HG03378 (cell line): Measurements from ENCODE around the gene CXCL1.
"Not testable (repeated sequence)": the region's sequence is repeated elsewhere in the genome, so short reads cannot be mapped to it uniquely, and the experiment has no call there.

Experiments
- ATAC-seq: cut with Tn5 transposase; IDR thresholded peaks from one replicate; pipeline ENCODE4 v1.9.1; 2021; ENCODE audit warnings: mild to moderate bottlenecking, moderate library complexity; ENCODE audit not compliant: unreplicated experiment

The CXCL1 gene

DNA sequence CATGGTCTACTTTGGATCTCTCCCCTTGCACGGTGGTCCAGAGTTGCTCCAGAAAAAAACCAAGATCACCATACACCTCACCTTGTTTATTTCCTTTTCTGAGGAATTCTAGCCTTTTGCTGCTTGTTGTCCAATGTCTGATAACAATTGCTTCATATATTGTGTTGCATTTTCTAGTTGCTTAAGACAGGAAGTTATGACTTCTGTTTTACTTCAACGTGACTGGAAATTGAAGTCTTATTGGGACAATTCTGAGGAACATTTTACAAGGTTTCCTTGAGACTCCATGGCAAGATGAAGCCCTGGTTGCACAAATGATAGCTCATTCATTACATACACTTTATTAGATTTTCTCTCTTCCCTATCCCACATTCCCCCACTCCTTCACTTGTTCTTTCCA, 5.2 kb downstream of the CXCL1 start:
- ATAC-seq, result no peak

DNA sequence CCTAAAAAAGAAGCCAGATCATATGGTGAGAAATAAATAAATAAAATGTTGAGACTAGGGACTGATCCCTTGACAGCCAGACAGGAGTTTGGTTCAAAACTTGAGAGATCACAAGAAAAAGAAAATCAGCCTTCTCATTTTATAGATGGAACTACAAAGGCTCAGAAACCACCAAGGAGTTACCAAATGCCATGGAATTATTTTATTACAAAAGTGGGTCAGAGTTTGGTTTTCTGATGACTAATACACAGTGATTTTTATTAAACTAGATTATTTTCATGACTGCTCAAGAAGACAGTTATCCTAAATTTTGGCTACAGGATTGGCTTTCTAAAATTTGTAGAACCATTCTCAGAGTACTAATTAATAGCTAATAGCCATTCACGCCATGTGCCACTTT, 6.2 kb downstream of the CXCL1 start:
- ATAC-seq, result no peak

DNA sequence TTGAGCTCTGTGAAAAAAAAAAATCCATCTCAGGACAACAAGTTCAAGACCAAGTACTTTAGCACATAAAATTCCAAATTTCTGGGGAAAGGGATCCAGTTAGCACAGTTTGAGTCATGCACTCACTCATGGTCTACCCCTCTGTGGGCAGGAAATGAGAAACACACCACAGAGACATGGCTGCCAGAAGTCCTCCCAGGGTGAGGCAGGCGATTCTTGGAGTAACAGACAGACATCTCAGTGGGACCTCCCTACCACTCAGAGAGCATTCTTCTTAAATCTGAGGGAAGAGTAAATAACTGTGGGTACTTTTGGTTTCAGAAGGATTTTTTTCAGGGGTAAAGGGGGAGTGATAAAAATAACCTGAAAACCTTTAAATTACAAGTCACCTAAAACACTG, 14.1 kb downstream of the CXCL1 start:
- ATAC-seq, result no peak

DNA sequence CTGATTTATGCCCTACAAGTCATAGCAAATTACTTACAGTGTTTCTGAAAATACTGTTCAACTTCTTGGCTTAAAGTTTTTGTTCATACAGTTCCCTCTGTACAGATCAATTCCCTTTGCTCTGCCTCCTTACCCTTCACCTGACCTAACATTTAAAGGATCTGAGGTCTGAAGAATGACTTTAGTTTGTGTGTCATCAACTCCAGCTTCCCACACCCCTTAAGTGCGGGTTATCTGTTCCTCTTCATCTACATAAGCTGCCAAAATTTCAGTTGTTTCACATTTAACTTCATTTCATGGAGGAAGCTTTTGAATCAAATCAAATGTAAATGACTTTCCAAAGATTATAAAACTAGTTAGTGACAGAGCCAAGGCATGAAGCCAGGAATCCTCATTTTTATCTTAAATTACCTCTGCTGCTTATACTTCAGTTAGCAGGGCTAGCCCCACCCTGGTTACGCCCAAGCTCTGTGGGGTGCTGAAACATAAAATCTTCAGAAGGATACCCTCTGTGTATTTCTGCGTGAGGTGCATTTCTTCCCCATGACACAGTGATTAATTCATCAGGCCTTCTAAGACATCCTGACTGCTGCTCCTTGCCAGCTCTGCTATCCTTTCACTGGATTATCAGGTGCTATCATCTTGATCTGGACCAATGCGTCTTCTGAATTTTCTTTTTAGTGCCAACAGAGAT, 16.5 kb downstream of the CXCL1 start:
- no peak for ATAC-seq

DNA sequence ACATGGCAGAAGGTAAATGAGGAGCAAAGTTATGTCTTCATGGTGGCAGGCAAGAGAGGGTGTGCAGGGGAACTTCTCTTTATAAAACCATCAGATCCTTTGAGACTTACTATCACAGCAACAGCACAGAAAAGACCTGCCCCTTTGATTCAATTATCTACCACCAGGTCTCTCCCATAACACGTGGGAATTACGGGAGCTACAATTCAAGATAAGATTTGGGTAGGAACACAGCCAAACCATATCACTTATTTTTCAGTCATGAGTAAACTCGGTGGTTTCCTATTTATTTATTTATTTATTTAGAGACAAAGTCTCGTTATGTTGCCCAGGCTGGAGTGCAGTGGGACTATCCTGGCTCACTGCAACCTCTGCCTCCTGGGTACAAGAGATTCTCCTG, 22.1 kb downstream of the CXCL1 start:
- no peak for ATAC-seq

DNA sequence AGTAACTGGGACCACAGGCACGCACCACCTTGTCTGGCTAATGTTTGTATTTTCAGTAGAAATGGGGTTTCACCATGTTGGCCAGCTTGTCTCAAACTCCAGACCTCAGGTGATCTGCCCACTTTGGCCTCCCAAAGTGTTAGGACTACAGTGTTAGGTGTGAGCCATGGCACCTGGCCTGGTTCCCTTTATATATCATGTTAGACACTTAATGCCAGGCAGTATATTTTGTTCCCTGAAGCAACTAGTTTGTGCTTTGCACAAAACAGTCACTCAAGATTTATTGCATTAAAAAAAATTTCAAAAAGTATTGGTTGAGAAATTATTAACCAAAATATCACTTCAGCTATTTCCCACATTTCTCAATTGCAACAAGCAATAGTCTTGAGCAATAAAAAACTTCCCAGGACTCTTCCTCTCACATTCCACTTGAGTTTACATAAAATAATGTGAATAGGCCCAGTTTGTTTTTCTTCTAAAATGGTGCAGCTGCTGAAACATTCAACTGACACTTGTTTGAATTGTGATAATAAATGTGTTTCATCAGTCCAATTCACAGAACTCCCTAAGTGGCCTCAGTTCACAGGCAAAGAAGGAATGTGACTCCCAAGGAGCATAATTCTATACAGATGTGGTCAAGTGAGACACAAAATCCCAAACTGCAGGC, 22.7 kb downstream of the CXCL1 start:
- no peak for ATAC-seq

DNA sequence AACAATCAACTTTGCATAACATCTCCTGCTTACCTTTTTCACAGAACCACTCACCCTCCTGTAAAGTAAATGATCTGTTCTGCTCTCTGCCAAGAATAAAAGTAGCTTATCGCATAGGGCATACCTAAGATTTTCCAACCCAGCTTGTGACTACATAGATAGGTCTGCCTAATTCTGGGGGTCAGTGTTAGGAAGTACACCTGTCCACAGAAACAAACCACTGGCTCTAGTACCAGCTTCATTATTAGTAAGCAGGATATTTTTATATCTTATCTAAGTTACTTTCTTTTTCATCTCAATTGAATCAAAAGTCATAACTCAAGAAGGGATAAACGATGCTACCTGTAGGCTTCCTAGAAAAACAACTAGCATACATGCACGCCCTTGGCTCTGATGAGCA, 23.8 kb downstream of the CXCL1 start:
- ATAC-seq, result no peak

DNA sequence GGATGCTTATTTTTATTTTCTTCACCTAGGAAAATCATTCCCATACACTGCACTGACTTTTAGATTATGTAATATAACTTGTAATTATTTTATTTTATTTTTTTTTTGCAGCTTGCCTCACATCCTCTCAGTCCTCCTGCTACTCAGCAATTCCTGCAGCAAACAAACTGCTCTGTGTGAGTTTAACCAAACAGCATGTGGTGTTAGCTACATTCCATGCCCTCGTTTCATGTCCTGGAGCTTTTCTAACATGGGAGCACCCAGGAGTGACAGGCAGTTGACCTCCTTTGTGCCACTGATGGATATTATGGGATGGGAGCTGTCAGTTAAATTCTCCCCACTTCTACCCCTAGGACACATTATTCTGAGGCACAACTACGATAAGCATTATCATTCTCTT, 24.8 kb downstream of the CXCL1 start:
- no peak for ATAC-seq

DNA sequence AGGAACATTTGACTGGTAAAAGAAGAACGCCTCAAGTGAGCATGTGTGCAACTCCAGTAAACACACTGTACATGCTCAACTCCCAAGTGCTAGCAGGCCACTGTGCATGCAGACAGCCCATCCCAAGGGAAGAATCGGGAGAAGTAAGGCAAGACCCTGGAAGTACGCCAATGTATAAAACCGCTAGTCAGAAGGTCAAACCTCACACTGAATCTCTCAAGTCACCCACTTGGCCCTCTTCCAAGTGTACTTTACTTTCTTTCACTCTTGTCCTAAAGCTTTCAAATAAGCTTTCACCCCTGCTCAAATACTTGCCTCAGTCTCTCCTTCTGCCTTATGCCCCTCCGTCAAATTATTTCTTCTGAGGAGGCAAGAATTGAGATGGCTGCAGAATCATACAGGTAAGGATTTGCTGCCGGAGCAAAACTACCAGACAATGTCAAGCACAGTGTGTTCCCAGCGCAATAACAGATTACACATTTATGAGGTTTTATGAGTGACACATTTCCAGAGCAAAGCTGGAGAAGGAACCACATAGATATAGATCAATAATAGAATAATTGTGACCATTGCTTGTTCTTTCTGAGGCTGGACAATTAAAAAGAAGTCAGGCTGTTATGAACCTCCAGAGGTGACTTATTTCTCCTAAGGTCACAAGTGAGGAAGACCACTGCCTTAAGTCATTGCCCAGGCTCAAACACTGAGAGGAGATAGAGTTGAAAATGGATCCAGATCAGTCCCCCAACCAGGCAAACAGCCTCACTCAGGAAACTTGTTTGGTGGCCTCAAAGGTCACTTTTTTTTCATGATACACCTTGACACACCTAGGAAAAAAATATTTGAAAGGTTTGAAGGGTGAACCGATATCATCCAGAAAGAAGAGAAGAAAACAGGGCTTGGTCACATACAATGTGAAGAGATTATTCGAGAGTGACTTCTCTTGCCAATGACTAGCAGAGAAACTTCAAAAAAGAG, 26.3 kb downstream of the CXCL1 start:
- ATAC-seq, result no peak

DNA sequence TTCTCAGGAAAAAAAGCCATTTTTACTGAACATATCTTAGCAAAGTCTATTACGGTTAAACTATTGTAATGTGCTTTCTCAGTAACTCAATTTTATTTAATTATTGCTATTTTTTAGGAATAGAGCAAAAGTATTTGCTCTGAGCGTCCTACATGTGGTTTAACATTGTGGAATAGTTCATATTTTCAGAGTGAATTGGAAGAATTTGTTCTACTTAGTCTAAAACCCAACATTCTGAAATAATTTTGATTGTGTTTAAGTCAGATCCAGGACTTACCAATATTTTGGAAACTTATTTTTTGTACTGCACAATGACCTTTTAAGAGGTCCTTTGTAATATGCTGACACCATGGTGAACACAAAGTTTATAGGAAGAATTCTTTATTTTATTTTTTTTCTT, 27.2 kb downstream of the CXCL1 start:
- no peak for ATAC-seq

DNA sequence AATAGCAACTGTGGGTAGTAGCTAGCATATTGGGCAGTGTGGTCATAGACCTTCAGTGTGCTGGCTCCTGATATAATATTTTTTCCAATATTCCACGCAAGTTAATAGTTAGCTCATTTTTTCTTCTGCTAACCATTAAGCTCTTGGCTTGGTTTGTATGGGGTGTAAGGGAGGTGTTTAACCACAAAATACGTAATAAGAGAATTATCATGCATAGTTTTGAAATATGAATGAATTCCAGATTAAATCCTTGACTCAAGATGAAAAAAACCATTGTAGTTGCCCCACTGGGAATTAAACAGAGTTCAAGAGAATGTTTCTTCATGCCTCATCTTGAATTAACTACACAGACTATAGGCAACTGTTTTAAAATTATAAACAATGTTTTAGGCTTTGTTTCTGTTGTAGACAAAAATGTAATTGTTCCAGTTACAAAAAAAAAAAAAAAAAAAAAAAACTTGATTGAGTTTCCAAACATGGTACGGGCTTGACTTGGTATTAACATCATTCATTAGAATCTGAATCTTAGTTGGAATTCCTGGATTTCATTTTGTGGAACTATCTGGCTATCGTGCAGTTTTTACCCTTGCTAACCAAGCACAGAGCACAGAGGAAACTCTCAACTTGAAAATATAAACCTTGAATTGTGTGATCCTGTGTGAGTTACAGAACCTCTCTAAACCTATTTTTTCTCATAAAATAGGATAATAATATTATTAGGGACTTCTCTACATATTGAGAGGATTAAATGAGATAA, 28.4 kb downstream of the CXCL1 start:
- no peak for ATAC-seq

DNA sequence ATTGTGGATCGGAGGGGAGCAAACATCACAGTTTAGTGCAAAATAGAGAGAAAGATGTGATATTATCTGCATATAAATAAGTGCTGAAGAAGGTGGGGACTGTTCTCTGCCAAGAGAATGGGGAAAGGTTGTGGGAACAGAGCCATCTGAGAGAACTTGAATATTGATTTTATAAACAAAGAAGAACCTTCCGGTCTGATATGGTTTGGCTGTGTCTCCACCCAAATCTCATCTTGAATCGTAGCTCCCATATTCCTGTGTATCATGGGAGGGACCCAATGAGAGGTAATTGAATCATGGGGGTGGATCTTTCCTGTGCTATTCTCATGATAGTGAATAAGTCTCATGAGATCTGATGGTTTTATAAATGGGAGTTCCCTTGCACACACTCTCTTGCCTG, 30.1 kb downstream of the CXCL1 start:
- not testable (repeated sequence) for ATAC-seq

DNA sequence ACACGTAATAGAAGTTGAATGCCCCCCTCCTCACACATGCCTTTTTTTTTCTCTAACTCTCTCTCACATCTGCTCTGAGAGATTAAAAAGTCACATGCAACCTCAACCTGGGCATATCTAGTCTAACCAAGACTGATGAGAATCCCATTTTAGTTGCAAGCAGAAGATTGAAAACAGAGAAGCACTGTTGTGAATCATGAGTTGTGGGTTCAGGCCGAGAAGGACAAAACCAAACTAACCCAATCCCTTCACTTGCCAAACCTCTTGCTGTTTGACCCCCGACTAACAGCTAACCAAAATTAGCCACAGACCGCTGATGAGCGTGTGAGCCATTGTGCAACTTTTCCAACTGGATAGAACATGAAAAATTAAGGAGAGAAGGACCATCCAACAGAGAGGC, 31.8 kb downstream of the CXCL1 start:
- no peak for ATAC-seq

DNA sequence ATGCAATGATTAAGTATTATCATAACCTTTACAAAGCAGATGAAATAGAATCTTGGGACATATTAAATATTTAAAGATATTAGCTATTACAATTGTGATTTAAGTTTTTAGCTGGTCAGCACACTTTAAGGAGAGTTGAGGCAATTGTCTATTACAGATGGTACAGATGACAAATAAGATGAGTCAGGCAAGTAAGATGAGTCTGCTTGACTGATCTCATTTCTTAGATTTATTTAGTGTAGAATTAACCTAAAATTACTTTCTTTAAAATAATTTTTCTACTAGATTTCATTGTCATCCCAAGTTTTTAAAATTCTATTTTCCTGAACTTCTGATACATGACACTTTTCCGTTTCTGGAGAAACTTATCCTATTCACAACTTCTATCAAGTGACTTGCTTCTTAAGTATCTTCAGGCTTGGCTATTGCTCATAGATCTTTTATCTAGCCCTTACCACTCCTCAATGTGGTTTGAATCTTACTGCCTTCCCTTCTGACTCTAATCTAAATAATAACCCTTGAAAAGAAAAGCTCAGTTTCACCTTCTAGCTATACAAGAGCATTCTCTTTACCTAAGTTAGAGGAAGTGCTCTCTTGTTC, 32.9 kb downstream of the CXCL1 start:
- ATAC-seq, result no peak

DNA sequence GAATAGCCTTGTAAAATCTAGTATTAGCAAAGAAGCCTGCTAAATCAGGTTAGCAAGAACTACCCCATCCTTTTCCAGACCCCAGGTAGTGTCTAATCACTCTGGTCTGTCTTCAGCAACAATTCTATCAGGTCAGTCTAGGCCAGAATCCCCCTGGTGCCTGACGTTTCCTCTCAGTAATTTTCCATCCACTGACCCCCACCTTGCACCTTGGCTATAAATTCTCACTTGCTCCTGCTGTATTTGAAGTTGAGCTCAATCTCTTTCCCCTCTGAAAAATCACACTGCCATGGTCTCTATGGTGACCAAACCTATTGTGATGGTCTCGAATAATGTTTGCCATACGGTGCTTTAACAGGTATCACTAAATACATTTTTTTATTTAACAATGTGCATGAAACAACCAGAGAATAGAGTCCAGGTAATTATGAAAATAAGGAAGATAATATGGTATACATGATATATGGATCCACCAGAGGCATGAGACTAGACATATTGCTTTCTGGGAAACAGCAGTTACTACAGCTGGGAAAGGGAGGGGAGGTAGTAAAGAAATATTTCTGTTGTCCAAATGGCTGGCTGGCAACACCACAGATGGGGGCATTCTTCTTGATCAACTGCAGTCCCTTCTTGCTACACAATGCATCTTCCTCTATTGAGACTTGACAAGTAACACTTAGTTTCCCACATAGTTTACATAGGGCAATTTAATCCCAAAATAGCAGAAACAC, 33.8 kb downstream of the CXCL1 start:
- ATAC-seq, result no peak

DNA sequence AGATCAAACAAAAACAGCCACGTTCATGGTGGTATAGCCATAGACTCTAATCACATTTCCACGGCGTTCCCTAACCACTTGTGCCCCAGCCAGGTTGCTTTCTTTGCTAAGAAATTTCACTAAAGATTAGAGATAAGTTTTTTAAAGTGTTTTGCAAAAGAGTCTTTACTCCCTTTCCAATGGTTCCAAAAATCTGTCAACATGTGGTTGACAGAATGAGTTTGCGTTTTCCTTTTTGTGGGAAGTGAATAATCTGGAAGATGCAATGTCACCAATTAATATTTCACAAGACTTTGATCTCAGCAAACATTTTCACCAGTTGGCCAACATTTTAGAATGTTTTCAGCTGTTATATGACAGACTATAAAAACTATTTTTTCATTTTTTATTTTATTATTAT, 35.3 kb downstream of the CXCL1 start:
- ATAC-seq, result no peak

DNA sequence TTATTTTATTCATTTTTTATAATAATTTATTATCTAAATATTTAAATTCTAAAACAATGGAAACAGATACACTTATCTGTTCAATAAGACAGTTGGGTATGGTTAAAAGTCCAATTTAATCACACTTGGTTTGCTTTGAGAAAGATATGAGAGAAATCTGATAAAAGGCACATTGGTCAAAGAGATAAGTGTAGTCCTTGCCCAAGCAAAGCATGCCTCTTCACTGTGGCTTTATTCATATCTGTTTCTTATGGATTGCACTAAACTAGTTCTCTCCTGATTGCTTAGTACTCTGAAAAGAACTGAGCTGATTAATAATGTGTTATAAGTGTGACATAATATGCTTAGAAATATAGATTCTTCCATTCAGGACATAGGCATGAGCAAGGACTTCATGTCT, 39.8 kb downstream of the CXCL1 start:
- ATAC-seq, result no peak

DNA sequence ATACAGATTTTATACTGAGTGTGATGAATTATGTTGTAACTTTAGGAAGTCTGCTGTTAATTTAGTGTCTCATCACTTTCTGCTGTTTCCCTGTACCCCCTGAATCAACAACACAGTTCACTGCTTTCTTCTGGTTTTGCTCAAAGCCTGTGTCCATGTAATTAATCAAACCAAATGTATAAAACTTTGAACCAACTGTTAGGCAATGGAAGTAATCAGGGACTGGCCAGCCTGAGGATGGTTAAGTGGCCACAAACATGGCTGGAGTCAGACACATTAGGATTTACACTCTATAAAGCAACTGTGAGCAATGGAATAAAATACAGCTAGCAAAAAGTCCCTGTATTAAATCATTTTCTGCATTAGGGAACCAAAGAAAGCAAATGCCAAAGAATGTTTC, 42.6 kb downstream of the CXCL1 start:
- no peak for ATAC-seq

DNA sequence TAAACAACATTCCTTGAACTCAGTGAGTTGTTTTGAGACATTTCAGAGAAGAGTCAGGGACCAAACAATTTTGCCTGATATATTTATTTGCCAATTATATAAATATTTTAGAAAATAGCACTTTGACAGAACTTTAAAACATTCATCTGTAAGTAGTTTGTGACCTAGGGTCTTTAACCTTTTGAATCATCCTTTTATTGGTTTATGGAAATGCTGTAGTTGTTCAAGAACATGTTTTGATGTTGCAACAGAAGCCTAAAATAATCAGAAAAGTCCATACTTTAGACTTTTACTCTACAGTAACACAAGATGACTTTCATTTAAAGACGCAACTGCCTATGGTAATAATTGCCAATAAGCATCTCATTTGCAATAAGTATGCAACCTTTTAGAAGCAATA, 43.0 kb downstream of the CXCL1 start:
- ATAC-seq, result no peak

DNA sequence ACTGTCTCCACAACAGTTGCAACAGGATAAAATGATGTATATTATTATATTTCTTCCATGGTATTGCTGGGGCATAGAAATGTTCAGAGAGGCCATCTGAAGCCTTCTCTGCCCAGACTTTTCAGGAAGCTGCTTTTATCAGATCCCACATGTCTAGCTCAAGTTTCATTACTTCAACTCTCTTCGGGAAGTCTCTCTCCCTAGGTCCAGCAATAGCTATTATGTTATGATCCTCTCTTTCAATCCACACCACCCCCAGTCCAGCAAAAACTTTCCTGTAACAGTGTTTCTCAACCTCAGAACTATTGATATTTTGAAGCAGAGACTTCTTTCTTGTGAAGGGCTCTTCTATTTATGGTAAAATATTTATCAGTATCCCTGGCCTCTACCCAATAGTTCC, 44.9 kb downstream of the CXCL1 start:
- ATAC-seq, result no peak
